Activated CD4-positive, alpha-beta T cell treated with anti-CD3 and anti-CD28 coated beads, Interleukin-2, amount 50 U/mL, for 24 hours (primary cell): Measurements from ENCODE around the gene OR6V1.
A peak's percentile ranks its signal among the peaks of the same experiment; 100 is the strongest.

ENCODE experiments used
- DNase-seq, 2 donors: peaks; one replicate each; pipeline ENCODE4 v3.0.0-alpha.2; 2020; ENCODE audit warnings: low read depth in 1 of 2, low spot score in 1 of 2

OR6V1 gene, protein sequence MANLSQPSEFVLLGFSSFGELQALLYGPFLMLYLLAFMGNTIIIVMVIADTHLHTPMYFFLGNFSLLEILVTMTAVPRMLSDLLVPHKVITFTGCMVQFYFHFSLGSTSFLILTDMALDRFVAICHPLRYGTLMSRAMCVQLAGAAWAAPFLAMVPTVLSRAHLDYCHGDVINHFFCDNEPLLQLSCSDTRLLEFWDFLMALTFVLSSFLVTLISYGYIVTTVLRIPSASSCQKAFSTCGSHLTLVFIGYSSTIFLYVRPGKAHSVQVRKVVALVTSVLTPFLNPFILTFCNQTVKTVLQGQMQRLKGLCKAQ

GRCh38 chr7:143052041-143052440 is at the start of gene OR6V1:
TSS of gene OR6V1 (plus strand) at chr7:143052341. CDS start at chr7:143052341, 0 bp downstream.
- no peak for DNase-seq

DNA sequence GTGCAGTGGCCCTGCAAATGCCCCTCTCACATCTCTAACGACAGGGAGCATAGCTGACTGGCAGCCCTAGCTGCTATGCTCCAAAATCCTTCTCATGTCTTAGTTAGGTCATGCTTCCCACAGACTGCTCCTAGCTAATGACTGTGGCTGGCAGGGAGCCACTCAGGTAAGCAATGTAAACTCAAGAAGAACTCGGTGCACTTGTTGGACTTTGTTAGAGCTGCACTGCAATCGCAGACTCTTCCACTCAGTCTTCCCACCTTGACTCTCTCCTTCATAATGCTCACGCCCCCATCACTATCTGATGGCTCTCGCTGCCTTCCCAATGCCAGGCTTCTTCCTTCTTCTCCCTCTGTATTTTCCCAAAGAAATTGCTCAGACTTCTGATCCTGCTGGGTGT is 49.2 kb upstream of the OR6V1 start:
- no peak for DNase-seq

DNA sequence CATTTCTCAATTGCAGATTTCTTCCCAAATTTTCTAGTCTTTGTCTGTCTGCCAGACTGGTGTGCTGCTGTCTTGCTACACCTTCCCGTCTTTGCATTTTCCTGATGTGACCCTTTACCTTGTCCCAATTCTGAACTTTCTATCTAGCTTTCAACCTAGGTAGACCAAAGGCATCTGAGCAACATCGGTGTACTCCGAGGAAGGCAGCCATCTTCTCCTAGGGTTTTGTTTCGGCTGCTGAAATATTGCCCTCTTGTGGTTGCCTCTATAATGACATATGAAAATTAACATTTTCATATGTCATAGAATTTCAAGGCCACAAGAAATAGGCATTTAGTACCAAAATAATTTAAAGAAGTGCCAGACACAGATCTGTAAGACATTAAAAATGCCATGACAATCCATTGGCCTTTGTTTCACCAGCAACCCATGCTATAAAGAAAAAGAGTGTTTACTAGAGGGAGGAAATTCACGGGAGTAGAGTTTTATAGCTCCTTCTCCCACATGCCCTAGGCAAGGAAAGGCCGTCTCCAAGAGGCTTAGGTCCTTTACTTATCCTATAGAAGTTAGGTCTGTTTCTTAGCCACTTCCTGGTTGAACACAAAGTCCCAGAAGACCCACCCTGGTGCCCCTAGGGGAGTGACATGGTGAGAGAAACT is 48.6 kb upstream of the OR6V1 start:
- peak in 1 of 2 donors; percentile 43 for DNase-seq

DNA sequence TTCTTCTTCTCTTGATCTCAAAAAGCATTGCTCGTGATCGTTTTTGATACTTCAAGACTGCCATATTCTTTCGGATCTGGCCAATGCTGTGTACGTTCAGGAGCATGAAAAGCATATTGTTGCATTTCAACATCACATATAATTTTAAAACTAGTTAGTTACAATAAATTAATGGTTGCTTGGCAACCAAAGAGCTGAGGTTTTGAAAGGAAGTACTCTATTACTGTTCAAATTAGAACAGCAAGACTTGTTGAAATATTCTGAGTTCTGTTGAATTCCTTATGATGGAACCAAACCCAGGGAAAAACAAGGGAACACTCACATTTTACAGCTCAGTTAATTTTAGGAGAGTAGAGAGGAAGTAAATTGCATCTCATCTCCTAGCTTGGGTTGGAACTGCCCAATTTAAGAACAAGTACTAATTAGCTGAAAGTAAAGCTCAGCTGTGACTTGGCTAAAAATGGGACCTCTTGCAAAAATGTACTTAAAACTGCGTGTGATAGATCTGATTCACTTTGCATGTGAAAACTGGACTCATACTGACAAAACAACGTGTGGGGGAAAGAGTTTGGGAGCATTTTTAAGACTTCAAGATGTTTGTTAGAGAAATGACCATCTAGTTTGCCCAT is 46.4 kb upstream of the OR6V1 start:
- no peak for DNase-seq

- peak; percentile 71 to 74 for DNase-seq
Measured at GRCh38 chr7:143008007-143008901, 43.9 kb upstream of the OR6V1 start.

GRCh38 chr7:143012001-143012400 is 40.1 kb upstream of the OR6V1 start:
- no peak for DNase-seq

GRCh38 chr7:143012409-143012808 is 39.7 kb upstream of the OR6V1 start:
- DNase-seq, result no peak

DNA sequence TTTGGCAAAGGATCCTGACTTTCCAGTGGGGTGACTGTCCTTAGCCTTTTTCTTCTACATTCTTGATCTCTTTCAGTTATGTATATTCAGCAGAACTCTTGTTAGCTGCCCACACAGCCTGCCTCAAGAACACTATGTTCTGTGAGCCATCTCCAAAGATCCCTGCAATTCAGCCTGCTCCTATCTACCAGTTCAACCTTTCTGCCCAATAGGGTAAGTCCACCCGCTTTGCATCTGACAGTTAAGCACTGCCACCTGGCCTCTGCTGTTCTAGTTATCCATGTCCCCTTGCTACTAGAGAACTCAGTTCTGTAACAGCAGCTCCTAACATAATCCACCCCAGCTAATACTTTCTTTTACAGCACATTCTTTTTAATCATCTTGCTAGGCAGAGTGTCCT is 38.7 kb upstream of the OR6V1 start:
- no peak for DNase-seq

DNA sequence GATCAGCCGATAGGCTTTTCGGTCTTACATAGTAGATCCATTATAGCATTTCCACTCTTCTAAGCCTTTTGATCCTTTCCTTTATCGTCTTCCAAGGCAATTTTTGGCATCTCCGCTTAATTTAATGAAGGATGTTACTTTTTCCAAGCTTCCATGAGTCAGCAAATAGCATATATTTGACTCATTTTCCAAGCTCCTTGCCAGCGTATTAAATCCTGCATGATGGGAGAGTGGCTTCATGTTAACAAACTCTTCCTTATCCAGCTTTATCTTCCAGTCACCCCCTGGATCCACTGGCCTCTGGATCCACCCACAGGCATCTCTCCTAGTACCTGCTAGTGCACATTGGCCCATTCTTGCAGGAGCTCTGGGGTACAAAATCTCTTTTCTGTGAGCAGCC is 38.2 kb upstream of the OR6V1 start:
- DNase-seq, result no peak

- no peak for DNase-seq
Measured at GRCh38 chr7:143015084-143015483, 37.1 kb upstream of the OR6V1 start.

- no peak for DNase-seq
Measured at GRCh38 chr7:143015926-143016490, 36.1 kb upstream of the OR6V1 start.

GRCh38 chr7:143016996-143017395 is 35.1 kb upstream of the OR6V1 start:
- DNase-seq, result no peak

DNA sequence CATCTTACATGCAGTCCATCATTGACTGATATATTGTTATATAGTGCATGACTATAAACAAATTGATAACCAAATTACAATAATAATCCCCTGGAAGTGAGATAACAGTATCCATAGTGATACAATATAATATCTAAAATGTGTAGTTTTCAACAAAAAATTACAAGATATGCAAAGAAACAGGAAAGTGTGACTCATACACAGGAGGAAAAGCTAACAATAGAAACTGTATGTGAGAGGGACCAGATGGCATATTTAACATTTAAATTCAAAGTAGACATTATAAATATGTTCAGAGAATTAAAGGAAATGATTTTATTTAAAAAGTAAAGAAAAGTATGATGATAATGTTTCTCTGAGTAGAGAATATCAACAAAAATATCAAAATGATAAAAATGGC is 33.2 kb upstream of the OR6V1 start:
- no peak for DNase-seq

DNA sequence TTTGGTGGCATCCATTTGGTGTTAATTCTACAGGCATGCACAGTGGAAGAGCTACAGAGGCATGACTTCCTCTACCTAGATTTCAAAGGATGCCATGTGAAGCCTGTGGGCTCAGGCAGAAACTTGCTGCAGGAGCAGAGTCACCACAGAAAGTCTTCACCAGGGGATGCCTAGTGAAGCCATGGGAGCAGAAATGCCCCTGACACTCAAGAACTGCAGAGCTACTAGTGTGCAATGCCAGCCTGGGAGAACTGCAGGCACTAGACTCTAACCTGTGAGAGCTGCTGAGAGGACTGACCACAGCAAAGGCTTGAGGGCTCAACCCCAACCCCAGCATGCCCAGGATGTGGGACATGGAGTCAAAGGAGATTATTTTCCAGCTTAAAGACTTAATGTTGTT is 29.1 kb upstream of the OR6V1 start:
- DNase-seq, result no peak

DNA sequence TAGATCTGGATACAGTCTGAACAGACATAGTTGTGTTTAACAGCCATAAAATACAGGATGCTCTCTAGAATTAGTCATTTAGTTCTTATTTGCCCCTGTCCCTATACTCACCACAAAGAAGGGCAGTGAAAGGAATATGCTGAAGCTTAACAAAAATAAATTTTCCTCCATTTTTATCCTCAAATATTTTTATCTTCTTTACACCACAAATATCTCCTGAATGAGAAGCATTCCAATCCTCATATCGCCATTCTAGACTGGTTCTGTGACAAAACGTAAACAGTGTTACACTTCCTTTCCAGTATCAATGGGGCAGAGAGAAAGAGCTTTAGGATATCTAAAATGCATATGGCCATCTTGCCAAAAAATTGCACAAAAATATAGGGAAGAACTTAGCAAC is 26.8 kb upstream of the OR6V1 start:
- DNase-seq, result no peak

DNA sequence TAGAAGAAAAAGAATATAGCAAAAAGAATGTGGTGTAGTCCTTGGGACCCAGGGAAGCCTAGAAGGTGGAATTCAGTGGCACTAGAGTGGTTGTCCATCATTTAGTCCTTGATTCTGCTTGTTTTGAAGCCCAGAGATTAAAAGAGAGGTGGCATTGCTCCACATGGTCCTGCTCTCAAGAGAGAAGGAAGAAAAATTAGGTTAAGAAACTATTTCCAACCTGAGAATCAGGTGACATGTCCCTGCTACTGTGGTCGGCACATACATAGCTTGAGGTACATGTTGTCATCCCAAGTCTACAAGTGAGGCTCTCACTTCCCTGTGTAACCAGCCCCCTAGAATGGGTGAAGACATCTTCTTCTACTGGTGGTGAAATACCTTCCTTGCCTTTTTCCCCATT is 25.1 kb upstream of the OR6V1 start, which contains the start of gene OR9A2:
OR9A2 (minus strand) TSS at position 101 of the 400 bp plus-strand sequence; CDS start at position 101, 0 bp downstream.
- no peak for DNase-seq

DNA sequence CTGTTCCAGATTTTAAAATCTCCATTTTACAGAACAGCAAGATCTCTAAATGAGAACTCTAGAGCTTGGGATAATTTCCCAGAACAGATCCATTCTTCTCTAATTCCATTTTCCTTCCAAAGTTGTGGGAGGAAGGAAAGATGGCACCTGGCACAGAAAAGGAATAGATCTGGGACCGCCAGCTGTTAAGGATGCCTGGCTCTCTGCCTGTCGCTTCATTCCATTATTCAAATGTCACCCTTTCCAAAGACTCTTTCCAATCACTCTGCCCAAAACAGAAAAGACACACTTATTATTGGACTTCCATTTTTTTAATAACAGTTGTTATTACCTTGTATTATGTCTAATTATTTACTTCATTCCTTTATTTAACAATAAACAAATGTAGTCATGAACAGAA is 24.5 kb upstream of the OR6V1 start:
- DNase-seq, result no peak

- DNase-seq, result no peak
Measured at GRCh38 chr7:143038635-143039034, 13.5 kb upstream of the OR6V1 start.

DNA sequence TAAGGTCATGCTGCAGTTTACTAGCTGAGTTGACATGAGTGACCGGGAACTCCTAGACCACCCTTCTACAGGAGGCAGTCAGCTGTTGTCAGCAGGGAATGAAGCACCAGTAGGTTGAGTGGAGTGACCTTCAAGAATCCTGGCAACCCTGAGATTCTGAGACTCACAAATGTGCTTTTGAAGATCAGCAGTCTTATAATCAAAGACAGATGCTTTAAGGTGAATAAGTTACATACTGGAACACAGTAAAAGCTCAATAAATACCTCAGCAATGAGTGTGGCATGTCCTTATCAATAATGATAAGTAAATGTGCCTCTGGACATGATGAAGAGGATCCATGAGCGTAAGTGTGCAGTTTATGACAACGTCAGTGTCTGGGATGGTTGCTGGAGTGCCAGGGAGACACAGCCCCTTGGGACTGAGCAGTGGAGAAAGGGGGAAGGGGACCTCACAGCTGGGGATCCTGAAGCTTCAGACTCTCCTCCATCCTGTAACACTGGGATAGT is 11.9 kb upstream of the OR6V1 start:
- DNase-seq, result no peak

GRCh38 chr7:143041346-143041745 is 10.8 kb upstream of the OR6V1 start:
- no peak for DNase-seq
